Upper lobe of right lung (tissue), 1 donor: ENCODE data around the gene FAM221A. TPM values are rescaled to one million over a fixed set of nuclear protein-coding genes. Genes with fewer than 3 reads are reported as not detected.
"Not testable (repeated sequence)": the region's sequence is repeated elsewhere in the genome, so short reads cannot be mapped to it uniquely, and the experiment has no call there.

Source experiments
- ATAC-seq: fragments of 200-7000 bp; cut with Tn5 transposase; one replicate; pipeline ENCODE4 v1.9.1; 2020; ENCODE audit warnings: mild to moderate bottlenecking, moderate library complexity
- DNase-seq: peaks from one replicate; pipeline ENCODE4 v3.0.0-alpha.2; 2020
- H3K27ac ChIP-seq: fragments of 200-600 bp; one replicate; pipeline ENCODE4 v1.8.0; 2022
- H3K27me3 ChIP-seq: fragments of 200-600 bp; one replicate; pipeline ENCODE4 v1.8.0; 2022; ENCODE audit warnings: mild to moderate bottlenecking
- H3K36me3 ChIP-seq: fragments of 200-600 bp; one replicate; pipeline ENCODE4 v1.8.0; 2022
- H3K4me1 ChIP-seq: fragments of 200-600 bp; one replicate; pipeline ENCODE4 v1.8.0; 2022
- H3K4me3 ChIP-seq: fragments of 200-600 bp; one replicate; pipeline ENCODE4 v1.8.0; 2022; ENCODE audit warnings: mild to moderate bottlenecking
- H3K9me3 ChIP-seq: fragments of 200-600 bp; one replicate; pipeline ENCODE4 v1.8.0; 2022
- intact Hi-C: fragments of 100-400 bp; cut with DNase I; formaldehyde crosslinking; loops from one replicate; pipeline ENCODE4 v1.11.0; 2022
- total RNA-seq: library from RNA; stranded (reverse); fragmentation: NEBNext Ultra II Directional; extraction: Animal tissue kit (Norgen Biotek cat#: 25700); gene quantifications from one replicate; pipeline ENCODE4 v1.2.1, GENCODE V29; 2021
- TF ChIP-seq, protein P1 (sequence below): fragments of 200-600 bp; IDR thresholded peaks from one replicate; pipeline ENCODE4 v1.8.0; 2022; ENCODE audit warnings: antibody characterized with exemption
- donor health status: DM: no; HTN: yes; CAD: no; lungs with severe emphysema.

The FAM221A gene
- total RNA-seq, 1 donor from 2014 or later, result 9.0 TPM

DNA sequence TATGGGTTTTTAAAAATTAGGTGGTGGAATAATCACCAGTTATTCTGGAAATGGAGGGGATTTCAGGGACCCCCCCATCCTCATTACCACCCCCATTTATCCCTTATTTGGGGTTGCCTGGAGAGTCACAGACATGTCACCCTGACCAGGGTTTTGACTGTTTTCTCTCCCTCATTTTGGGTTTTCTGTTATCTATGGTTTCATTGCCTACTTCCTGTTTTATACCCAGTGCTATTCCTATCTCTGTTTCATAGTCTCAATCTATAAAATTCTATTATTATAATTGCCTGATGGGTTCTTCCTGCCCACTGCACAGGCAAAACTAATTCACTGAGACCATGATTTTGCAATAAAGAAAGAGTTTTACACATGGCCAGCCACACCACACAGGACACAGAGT lies 15.9 kb upstream of the FAM221A start:
- no peaks in the 10 kb centered on the region for H3K27me3 ChIP-seq
- H3K4me1 ChIP-seq, result no peaks in the 10 kb centered on the region
- no peak overlapping the region for H3K27ac ChIP-seq
- H3K4me3 ChIP-seq, result no peak overlapping the region
- no peak for ATAC-seq
- DNase-seq, result no peak
- H3K9me3 ChIP-seq, result no peaks in the 10 kb centered on the region
- intact Hi-C loops, result no loop called here
- TF ChIP-seq, protein P1, sequence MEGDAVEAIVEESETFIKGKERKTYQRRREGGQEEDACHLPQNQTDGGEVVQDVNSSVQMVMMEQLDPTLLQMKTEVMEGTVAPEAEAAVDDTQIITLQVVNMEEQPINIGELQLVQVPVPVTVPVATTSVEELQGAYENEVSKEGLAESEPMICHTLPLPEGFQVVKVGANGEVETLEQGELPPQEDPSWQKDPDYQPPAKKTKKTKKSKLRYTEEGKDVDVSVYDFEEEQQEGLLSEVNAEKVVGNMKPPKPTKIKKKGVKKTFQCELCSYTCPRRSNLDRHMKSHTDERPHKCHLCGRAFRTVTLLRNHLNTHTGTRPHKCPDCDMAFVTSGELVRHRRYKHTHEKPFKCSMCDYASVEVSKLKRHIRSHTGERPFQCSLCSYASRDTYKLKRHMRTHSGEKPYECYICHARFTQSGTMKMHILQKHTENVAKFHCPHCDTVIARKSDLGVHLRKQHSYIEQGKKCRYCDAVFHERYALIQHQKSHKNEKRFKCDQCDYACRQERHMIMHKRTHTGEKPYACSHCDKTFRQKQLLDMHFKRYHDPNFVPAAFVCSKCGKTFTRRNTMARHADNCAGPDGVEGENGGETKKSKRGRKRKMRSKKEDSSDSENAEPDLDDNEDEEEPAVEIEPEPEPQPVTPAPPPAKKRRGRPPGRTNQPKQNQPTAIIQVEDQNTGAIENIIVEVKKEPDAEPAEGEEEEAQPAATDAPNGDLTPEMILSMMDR, result no peak
- no peaks in the 10 kb centered on the region for H3K36me3 ChIP-seq

DNA sequence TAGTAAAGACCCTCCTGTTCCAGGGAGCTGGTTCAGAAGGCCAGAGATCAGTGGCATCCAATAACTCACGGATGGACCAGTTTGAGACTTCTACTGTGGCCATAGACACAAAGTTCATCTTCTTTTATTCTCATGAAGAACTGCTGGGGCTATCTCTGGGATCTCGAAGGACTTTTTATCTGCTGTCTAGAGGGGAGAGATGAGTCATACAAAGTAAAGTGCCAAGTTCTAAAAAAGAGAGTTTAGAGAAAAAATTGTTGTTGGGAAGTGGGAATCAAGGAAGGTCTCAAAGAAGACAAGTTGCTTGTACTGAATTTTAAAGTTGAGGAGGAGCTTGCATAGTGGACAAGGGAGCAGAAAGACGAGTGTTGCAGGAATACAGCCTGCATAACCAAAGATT lies 8.0 kb upstream of the FAM221A start:
- TF ChIP-seq, protein P1, result no peak

DNA sequence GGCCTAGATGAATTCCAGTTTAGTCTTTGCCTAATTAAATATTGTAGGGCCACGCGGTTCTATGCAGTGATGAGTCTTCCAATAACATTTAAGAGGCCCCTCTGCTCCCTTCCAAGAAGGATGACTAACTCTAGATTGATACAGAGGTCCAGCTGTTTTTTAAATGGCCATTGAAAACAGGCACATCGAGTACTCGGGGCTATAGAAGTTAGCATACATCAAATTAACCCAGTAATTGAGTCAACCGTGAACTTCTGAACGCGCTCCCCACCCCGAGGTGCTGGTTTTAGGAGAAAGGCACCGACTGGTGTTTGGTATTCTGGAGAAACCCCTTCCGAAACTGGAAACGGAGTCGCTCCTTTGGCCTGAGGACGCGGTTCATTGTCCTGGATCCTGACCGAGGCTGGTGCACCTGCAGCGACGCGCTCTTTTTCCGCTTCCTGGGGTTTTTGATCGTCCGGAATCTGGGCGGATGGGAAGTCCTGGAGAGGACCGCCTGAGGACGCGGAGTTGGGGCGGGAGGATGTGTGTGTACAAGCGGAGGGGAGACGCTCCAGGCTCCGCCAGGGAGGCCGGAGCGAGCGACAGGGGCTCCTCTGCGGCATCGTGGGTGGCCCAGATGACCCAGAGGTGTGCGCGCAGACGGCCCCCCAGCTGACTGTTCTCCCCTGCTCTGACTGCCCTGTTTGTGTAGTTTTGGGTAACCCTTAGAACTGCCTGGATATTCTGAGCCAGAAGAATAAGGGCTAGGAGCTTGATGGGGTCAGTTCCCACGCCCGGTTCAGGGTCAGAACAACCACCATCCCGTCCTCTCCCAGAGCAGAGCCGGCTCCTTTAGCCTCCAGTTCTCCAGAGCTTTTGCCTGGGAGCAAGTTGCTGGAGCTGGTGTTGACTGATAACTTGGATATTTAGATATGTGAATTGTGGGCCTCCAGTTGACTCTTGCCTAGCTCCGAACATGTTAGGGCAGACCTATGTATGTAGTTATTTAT lies 711 bp downstream of the FAM221A start:
- H3K27ac ChIP-seq, result peak overlapping the region; percentile 88
- ATAC-seq, result peak; percentile 88
- no peaks in the 10 kb centered on the region for H3K36me3 ChIP-seq
- intact Hi-C loops, result no loop called here
- H3K27me3 ChIP-seq, result no peaks in the 10 kb centered on the region
- H3K4me1 ChIP-seq, result peaks cover 6% of the 10 kb centered on the region
- TF ChIP-seq, protein P1, result no peak
- no peaks in the 10 kb centered on the region for H3K9me3 ChIP-seq
- peak overlapping the region; percentile 94 for H3K4me3 ChIP-seq
- DNase-seq, result peak; percentile 86

More for the DNA sequence above, 8.0 kb upstream of the FAM221A start:
- no peaks in the 10 kb centered on the region for H3K36me3 ChIP-seq
- no peak overlapping the region for H3K27ac ChIP-seq
- intact Hi-C loops, result no loop called here
- H3K4me1 ChIP-seq, result no peaks in the 10 kb centered on the region
- DNase-seq (no peak), ATAC-seq (no peak)
- no peaks in the 10 kb centered on the region for H3K27me3 ChIP-seq
- no peaks in the 10 kb centered on the region for H3K9me3 ChIP-seq
- H3K4me3 ChIP-seq, result no peak overlapping the region

DNA sequence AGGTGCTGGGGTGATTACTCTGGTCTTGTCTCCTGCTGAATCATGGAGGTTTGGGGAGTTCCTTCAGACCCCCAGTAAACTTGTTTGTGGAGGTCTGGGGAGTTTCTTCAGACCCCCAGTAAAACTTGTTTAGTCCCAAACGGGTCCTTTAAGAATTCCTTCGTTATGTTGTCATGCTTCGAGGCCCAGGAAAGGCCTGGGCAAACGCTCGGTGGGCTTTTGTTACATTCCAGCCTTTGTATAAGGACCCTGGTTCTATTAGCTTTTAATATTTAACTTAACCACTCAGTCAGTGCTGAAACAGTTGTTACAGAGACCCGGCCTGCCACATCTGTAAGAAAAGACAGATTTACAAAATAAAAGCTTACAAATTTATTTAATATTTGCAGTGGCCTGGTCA lies 4.0 kb downstream of the FAM221A start:
- ATAC-seq, intact Hi-C loops, H3K9me3 ChIP-seq, H3K4me1 ChIP-seq, H3K27ac ChIP-seq, DNase-seq, H3K36me3 ChIP-seq, H3K27me3 ChIP-seq, H3K4me3 ChIP-seq: not testable (repeated sequence)

DNA sequence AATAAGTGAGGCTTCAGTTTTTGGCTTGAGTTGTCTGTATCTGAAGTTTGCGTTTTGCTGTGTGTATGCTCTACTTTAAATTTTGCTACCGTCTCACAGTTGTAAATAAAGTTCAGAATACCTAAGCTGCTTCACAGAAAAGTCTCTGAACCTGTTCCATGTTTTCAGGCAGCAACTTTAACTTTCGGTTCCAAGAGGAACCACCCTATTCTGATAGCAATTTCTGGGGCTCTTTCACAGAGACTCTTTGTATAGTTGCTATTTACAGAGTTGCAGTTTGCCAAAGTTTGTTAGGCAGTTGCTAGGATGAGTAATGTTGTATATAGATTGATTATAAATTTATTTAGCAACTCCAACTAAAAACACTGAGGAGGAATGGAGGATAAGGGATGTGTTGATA lies 5.7 kb downstream of the FAM221A start:
- TF ChIP-seq, protein P1, result no peak
- ATAC-seq, result no peak
- no peak for DNase-seq
- no peak overlapping the region for H3K27ac ChIP-seq
- intact Hi-C loops, result no loop called here
- H3K4me3 ChIP-seq, result no peak overlapping the region
- no peaks in the 10 kb centered on the region for H3K9me3 ChIP-seq
- peaks cover 6% of the 10 kb centered on the region for H3K4me1 ChIP-seq
- no peaks in the 10 kb centered on the region for H3K27me3 ChIP-seq
- peaks cover 20% of the 10 kb centered on the region for H3K36me3 ChIP-seq

DNA sequence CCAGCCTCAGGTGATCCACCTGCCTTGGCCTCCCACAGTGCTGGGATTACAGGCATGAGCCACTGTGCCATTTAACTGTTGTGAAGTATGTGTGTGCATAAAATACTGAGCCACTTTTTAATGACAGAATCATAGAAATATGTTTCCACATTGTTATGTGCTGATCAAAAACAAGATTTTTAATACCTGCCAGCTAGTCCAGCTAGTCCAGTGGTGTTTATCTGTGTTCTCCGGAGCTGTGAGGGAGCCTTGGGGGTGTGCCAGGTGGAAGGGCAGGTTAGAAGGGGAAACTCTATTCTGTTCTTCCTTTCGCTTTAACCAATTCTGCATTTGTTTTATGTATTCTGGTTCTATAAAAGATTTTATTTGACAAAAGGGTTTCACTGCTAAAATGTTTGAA lies 7.0 kb downstream of the FAM221A start:
- ATAC-seq, result no peak
- Histone ChIP-seq H3K27me3 (no peaks in the 10 kb centered on the region), H3K4me1 (no peaks in the 10 kb centered on the region), H3K36me3 (peaks cover 32% of the 10 kb centered on the region), H3K9me3 (no peaks in the 10 kb centered on the region), H3K4me3 (no peak overlapping the region), H3K27ac (no peak overlapping the region)
- intact Hi-C loops, result no loop called here
- TF ChIP-seq, protein P1, result no peak
- DNase-seq, result no peak
